GM12878 (cell line): ENCODE measurements around the gene ZNF780A. TPM values are rescaled to one million over a fixed set of nuclear protein-coding genes. Genes with fewer than 3 reads are reported as not detected.

Experiments used
- ATAC-seq: fragments of 200-7000 bp; cut with Tn5 transposase; 3 replicates; pipeline ENCODE4 v1.9.1; 2020; ENCODE audit warnings: mild to moderate bottlenecking, moderate library complexity
- BruUV-seq: library from RNA; stranded (reverse); fragments of 400-500 nt; replicated peaks from 2 replicates; lab custom pipeline; 2021; lab: Mats Ljungman, UMichigan
- CTCF ChIA-PET: fragments of 300-600 bp; sonication (Branson Sonifier 250); formaldehyde crosslinking; extraction: SDS; loops from one replicate; lab custom pipeline; 2021; ENCODE audit warnings: inconsistent platforms; lab: Yijun Ruan, JAX
- POLR2A ChIA-PET: fragments of 350-600 bp; formaldehyde crosslinking; extraction: SDS; loops from one replicate; lab custom pipeline; 2021; ENCODE audit warnings: inconsistent platforms; lab: Charles Lee
- RAD21 ChIA-PET: fragments of 300-600 bp; sonication (Branson Sonifier 250); formaldehyde crosslinking; loops from one replicate; lab custom pipeline; 2023; ENCODE audit warnings: antibody characterized with exemption; ENCODE audit not compliant: unreplicated experiment; lab: Charles Lee
- SMC1A ChIA-PET: fragments of 300-600 bp; sonication (Branson Sonifier 250); formaldehyde crosslinking; loops from one replicate; lab custom pipeline; 2023; ENCODE audit not compliant: unreplicated experiment, uncharacterized antibody; lab: Charles Lee
- DNase-seq: peaks from one replicate; pipeline ENCODE4 v3.0.0-alpha.2; 2011; ENCODE audit warnings: low read depth, low spot score
- FAIRE-seq: peaks from 3 replicates; lab custom pipeline; 2011; peaks lifted over from hg19 to GRCh38; lab: Jason Lieb, UNC
- H2AFZ ChIP-seq: 2 replicates; pipeline ENCODE4 v1.6.0; 2011; ENCODE audit warnings: low read depth, low read length, control low read depth; ENCODE audit not compliant: control insufficient read depth
- H3K27ac ChIP-seq: 2 replicates; pipeline ENCODE4 v1.5.1; 2011; ENCODE audit warnings: control low read depth; ENCODE audit not compliant: control insufficient read depth, insufficient read depth
- H3K27me3 ChIP-seq, 2 experiments: replicated peaks in 1 of 2; 2 replicates each; pipeline versions ENCODE4 v1.6.0 to v1.6.1; 2011; ENCODE audit warnings: low read length in 1 of 2; ENCODE audit not compliant: control insufficient read depth in 2 of 2, insufficient read depth in 2 of 2
- H3K36me3 ChIP-seq, 2 experiments: 2 replicates each; pipeline ENCODE4 v1.5.1; 2011; ENCODE audit warnings: low read length in 1 of 2; ENCODE audit not compliant: control insufficient read depth in 2 of 2, insufficient read depth in 2 of 2
- H3K4me1 ChIP-seq: 2 replicates; pipeline ENCODE4 v1.6.1; 2011; ENCODE audit warnings: mild to moderate bottlenecking, low read length, moderate library complexity, mixed read lengths; ENCODE audit not compliant: control insufficient read depth, insufficient read depth
- H3K4me2 ChIP-seq: 2 replicates; pipeline ENCODE4 v1.6.0; 2011; ENCODE audit warnings: control low read depth; ENCODE audit not compliant: control insufficient read depth, insufficient read depth
- H3K4me3 ChIP-seq: fragments of 200-600 bp; sonication (generic); 2 replicates; pipeline ENCODE4 v1.5.1; 2016
- H3K79me2 ChIP-seq: 2 replicates; pipeline ENCODE4 v1.6.0; 2011; ENCODE audit warnings: low read length; ENCODE audit not compliant: control insufficient read depth, insufficient read depth
- H3K9ac ChIP-seq: 2 replicates; pipeline ENCODE4 v1.8.0; 2011; ENCODE audit warnings: low read length, control low read depth, mixed read lengths; ENCODE audit not compliant: control insufficient read depth, insufficient read depth
- H3K9me3 ChIP-seq: replicated peaks from 3 replicates; pipeline ENCODE4 v1.5.1; 2011; ENCODE audit warnings: mild to moderate bottlenecking, low read length; ENCODE audit not compliant: control insufficient read depth, insufficient read depth
- H4K20me1 ChIP-seq: 2 replicates; pipeline ENCODE4 v1.6.0; 2011; ENCODE audit not compliant: control insufficient read depth, insufficient read depth
- CBX3 ChIP-seq: fragments of 200-600 bp; sonication (generic); IDR thresholded peaks from 2 replicates; pipeline ENCODE4 v1.6.1; 2016; ENCODE audit warnings: low read depth, borderline replicate concordance
- SREBF2 ChIP-seq: IDR thresholded peaks from 2 replicates; pipeline ENCODE4 v1.6.1; 2012; ENCODE audit warnings: mild to moderate bottlenecking, low read length
- ZNF687 ChIP-seq: fragments of 450-650 bp; IDR thresholded peaks from 2 replicates; pipeline ENCODE4 v1.6.1; 2017; ENCODE audit warnings: mild to moderate bottlenecking, moderate library complexity
- WGBS: methylation state at CpG from one replicate; pipeline ENCODE4 v1.1.6; 2016; ENCODE audit warnings: low lambda C conversion rate; ENCODE audit not compliant: insufficient replicate concordance, insufficient coverage; ENCODE audit errors: missing lambda C conversion rate; 5-methylcytosine and 5-hydroxymethylcytosine counted together
- in situ Hi-C: fragments of 300-500 bp; cut with MboI; formaldehyde crosslinking; loops from 9 replicates; pipeline ENCODE4 v1.14.3; 2018; ENCODE audit warnings: mixed read lengths
- intact Hi-C: fragments of 100-400 bp; cut with micrococcal nuclease; formaldehyde crosslinking; loops from one replicate; pipeline ENCODE4 v1.14.2; 2022; ENCODE audit not compliant: unreplicated experiment
- polyA plus RNA-seq, 11 experiments: library from polyadenylated mRNA; depleted of rRNA in 4 of 11; unstranded in 6 of 11; stranded (reverse) in 5 of 11; fragments of >200 nt; fragmentation: Nextera tagmentation in 4 of 11; fragmentation: Illumina TruSeq in 1 of 11; extraction: Ambion mirVana in 4 of 11; extraction: Trizol in 1 of 11; gene quantifications; 1 replicate in 1 of 11; 2 replicates in 10 of 11; pipeline versions ENCODE4 v1.2.1 to v1.2.3, GENCODE V29; 2011 to 2016; ENCODE audit warnings: inconsistent platforms in 2 of 11, missing spikeins in 2 of 11, low read depth in 1 of 11
- total RNA-seq, 4 experiments: library from RNA; depleted of rRNA in 3 of 4; stranded (reverse); fragments of >200 nt in 3 of 4; fragmentation: Illumina TruSeq in 1 of 4; extraction: Trizol in 1 of 4; gene quantifications; 2 replicates each; pipeline versions ENCODE4 v1.2.1 to v1.2.3, GENCODE V29; 2013 to 2021

Gene ZNF780A
- total and polyA plus RNA-seq, 10 of the 15 experiments (the other 5 are each of a cell fraction or from before 2014, with no cell fraction given) = 10.9 to 27.6 (median 17.6) TPM

GRCh38 chr19:40059624-40060023 is 31.1 kb downstream of the ZNF780A start:
- ChIA-PET POLR2A (interaction anchor here (1.2 kb wide), 1 partner anchor 89 kb away, joined by 3 read pairs; the partner anchor contains the start of gene PSMC4), RAD21 (no interaction called here), SMC1A (interaction anchor here (1.3 kb wide), 1 partner anchor 13 kb away, joined by 3 read pairs; no protein-coding TSS in a partner anchor), CTCF (no interaction called here)
- Histone ChIP-seq H3K4me2 (no peak overlapping the region), H3K9ac (no peak overlapping the region), H3K27me3 (no peaks in the 10 kb centered on the region), H3K36me3 (no peaks in the 10 kb centered on the region), H3K4me1 (no peaks in the 10 kb centered on the region; the same call in 1 of the 2 replicates), H3K79me2 (peaks cover 13% of the 10 kb centered on the region), H4K20me1 (no peaks in the 10 kb centered on the region), H3K27ac (no peak overlapping the region), H3K9me3 (peaks cover 8% of the 10 kb centered on the region; the same call in 2 of the 3 replicates), H3K4me3 (no peak overlapping the region), H2AFZ (no peak overlapping the region)
- in situ Hi-C loops = no loop called here
- FAIRE-seq = no peak
- no peak for ATAC-seq
- WGBS = 62% methylated on average over 1 of the region's 1 CpG
- no peak for DNase-seq
- peak; percentile 91; the same call in 1 of the 2 replicates for TF ChIP-seq CBX3
- TF ChIP-seq ZNF687 = no peak
- no peak for TF ChIP-seq SREBF2
- intact Hi-C loops = no loop called here
- BruUV-seq = no TSS peak
